DND-41 (cell line): ENCODE measurements around the gene PRR35.

Source experiments
- ATAC-seq: fragments of 200-7000 bp; cut with Tn5 transposase; 3 replicates; pipeline ENCODE4 v1.9.1; 2021; ENCODE audit warnings: low read depth; ENCODE audit not compliant: insufficient read depth
- DNase-seq: peaks from one replicate; pipeline ENCODE4 v3.0.0-alpha.2; 2020
- H2AFZ ChIP-seq: 2 replicates; pipeline ENCODE4 v1.6.0; 2012; ENCODE audit warnings: low read depth, low read length
- H3K27ac ChIP-seq: 2 replicates; pipeline ENCODE4 v1.5.1; 2012; ENCODE audit warnings: low read length, inconsistent platforms
- H3K27me3 ChIP-seq: fragments of 200-600 bp; sonication (generic); 2 replicates; pipeline ENCODE4 v1.6.0; 2012; ENCODE audit warnings: low read length, mild to moderate bottlenecking, inconsistent platforms; ENCODE audit not compliant: insufficient read depth, poor library complexity
- H3K36me3 ChIP-seq: 2 replicates; pipeline ENCODE4 v1.5.1; 2012; ENCODE audit warnings: low read length, inconsistent platforms; ENCODE audit not compliant: insufficient read depth
- H3K4me1 ChIP-seq: 2 replicates; pipeline ENCODE4 v1.5.1; 2012; ENCODE audit warnings: mild to moderate bottlenecking, low read length; ENCODE audit not compliant: insufficient read depth
- H3K4me2 ChIP-seq: 2 replicates; pipeline ENCODE4 v1.6.0; 2012; ENCODE audit warnings: mild to moderate bottlenecking, moderate library complexity, low read length, inconsistent platforms; ENCODE audit not compliant: insufficient read depth
- H3K4me3 ChIP-seq, 2 experiments: fragments of 200-600 bp in 1 of 2; shearing (Covaris generic) in 1 of 2; 2 replicates each; pipeline ENCODE4 v1.5.1; 2012 to 2016; ENCODE audit warnings: inconsistent platforms in 2 of 2, low read length in 2 of 2, mild to moderate bottlenecking in 2 of 2, low read depth in 1 of 2, moderate library complexity in 1 of 2
- H3K79me2 ChIP-seq: 2 replicates; pipeline ENCODE4 v1.6.0; 2012; ENCODE audit warnings: low read length, inconsistent platforms; ENCODE audit not compliant: insufficient read depth
- H3K9ac ChIP-seq: 2 replicates; pipeline ENCODE4 v1.6.0; 2012; ENCODE audit warnings: low read depth, mild to moderate bottlenecking, inconsistent platforms, low read length, moderate library complexity
- H3K9me3 ChIP-seq: 2 replicates; pipeline ENCODE4 v1.5.1; 2012; ENCODE audit warnings: low read length, moderate library complexity, mild to moderate bottlenecking, inconsistent platforms; ENCODE audit not compliant: insufficient read depth, severe bottlenecking
- H4K20me1 ChIP-seq: 2 replicates; pipeline ENCODE4 v1.6.0; 2012; ENCODE audit warnings: low read length; ENCODE audit not compliant: insufficient read depth
- EZH2 ChIP-seq: IDR thresholded peaks from 3 replicates; pipeline ENCODE4 v1.6.1; 2012; ENCODE audit warnings: borderline replicate concordance, low read depth, mild to moderate bottlenecking, moderate library complexity, low read length, inconsistent platforms; ENCODE audit not compliant: severe bottlenecking
- TF ChIP-seq, protein P1 (sequence below): IDR thresholded peaks from 2 replicates; pipeline ENCODE4 v1.5.1; 2012; ENCODE audit warnings: borderline replicate concordance, low read length, moderate library complexity, mild to moderate bottlenecking; ENCODE audit not compliant: poor library complexity, severe bottlenecking; ENCODE audit errors: extremely low read depth

PRR35 gene

GRCh38 chr16:574021-574760 is 14.0 kb downstream of the PRR35 start:
- H3K27me3 ChIP-seq = no peaks in the 10 kb centered on the region
- peaks cover 47% of the 10 kb centered on the region for H3K36me3 ChIP-seq
- H3K79me2 ChIP-seq = peaks cover 39% of the 10 kb centered on the region
- no peak overlapping the region for H3K27ac ChIP-seq
- H3K9ac ChIP-seq = no peak overlapping the region
- ATAC-seq = no peak
- no peak overlapping the region for H3K4me3 ChIP-seq
- no peaks in the 10 kb centered on the region for H3K9me3 ChIP-seq
- H2AFZ ChIP-seq = no peak overlapping the region
- peaks cover 32% of the 10 kb centered on the region for H4K20me1 ChIP-seq
- TF ChIP-seq EZH2 = no peak
- TF ChIP-seq, protein P1, sequence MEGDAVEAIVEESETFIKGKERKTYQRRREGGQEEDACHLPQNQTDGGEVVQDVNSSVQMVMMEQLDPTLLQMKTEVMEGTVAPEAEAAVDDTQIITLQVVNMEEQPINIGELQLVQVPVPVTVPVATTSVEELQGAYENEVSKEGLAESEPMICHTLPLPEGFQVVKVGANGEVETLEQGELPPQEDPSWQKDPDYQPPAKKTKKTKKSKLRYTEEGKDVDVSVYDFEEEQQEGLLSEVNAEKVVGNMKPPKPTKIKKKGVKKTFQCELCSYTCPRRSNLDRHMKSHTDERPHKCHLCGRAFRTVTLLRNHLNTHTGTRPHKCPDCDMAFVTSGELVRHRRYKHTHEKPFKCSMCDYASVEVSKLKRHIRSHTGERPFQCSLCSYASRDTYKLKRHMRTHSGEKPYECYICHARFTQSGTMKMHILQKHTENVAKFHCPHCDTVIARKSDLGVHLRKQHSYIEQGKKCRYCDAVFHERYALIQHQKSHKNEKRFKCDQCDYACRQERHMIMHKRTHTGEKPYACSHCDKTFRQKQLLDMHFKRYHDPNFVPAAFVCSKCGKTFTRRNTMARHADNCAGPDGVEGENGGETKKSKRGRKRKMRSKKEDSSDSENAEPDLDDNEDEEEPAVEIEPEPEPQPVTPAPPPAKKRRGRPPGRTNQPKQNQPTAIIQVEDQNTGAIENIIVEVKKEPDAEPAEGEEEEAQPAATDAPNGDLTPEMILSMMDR = no peak
- H3K4me1 ChIP-seq = peaks cover 19% of the 10 kb centered on the region
- H3K4me2 ChIP-seq = no peak overlapping the region
- no peak for DNase-seq

- TF ChIP-seq, protein P1 = no peak
- no peak for TF ChIP-seq EZH2
- Histone ChIP-seq H3K4me3 (no peak overlapping the region), H3K79me2 (peaks cover 26% of the 10 kb centered on the region), H3K9me3 (no peaks in the 10 kb centered on the region), H2AFZ (no peak overlapping the region), H4K20me1 (peaks cover 32% of the 10 kb centered on the region), H3K4me2 (no peak overlapping the region), H3K27ac (no peak overlapping the region), H3K36me3 (peaks cover 56% of the 10 kb centered on the region), H3K27me3 (no peaks in the 10 kb centered on the region), H3K4me1 (peaks cover 15% of the 10 kb centered on the region), H3K9ac (no peak overlapping the region)
- DNase-seq (no peak), ATAC-seq (no peak)
Observed at GRCh38 chr16:575354-576196, 15.4 kb downstream of the PRR35 start.

- DNase-seq (no peak), ATAC-seq (no peak)
- Histone ChIP-seq H3K9me3 (no peaks in the 10 kb centered on the region), H3K4me1 (peaks cover 7% of the 10 kb centered on the region), H3K9ac (no peak overlapping the region), H3K36me3 (peaks cover 61% of the 10 kb centered on the region), H4K20me1 (peaks cover 25% of the 10 kb centered on the region), H3K4me3 (no peak overlapping the region), H3K4me2 (no peak overlapping the region), H3K27me3 (no peaks in the 10 kb centered on the region), H3K27ac (0 out of 2 replicates have a peak overlapping the region, but pooled peaks have one; percentile 44), H3K79me2 (peaks cover 19% of the 10 kb centered on the region), H2AFZ (no peak overlapping the region)
- TF ChIP-seq EZH2 = no peak
- TF ChIP-seq, protein P1 = no peak
Observed at GRCh38 chr16:576197-576822, 16.1 kb downstream of the PRR35 start.
